GM21381 (cell line): ENCODE data around the gene D2HGDH.
"Not testable (repeated sequence)": the region's sequence is repeated elsewhere in the genome, so short reads cannot be mapped to it uniquely, and the experiment has no call there.

Source experiments
- ATAC-seq: cut with Tn5 transposase; IDR thresholded peaks from one replicate; pipeline ENCODE4 v1.9.1; 2021; ENCODE audit warnings: mild to moderate bottlenecking, moderate library complexity; ENCODE audit not compliant: unreplicated experiment

D2HGDH gene

GRCh38 chr2:241817126-241817820 is 82.8 kb downstream of the D2HGDH start:
- ATAC-seq, result no peak

GRCh38 chr2:241817821-241818215 is 83.4 kb downstream of the D2HGDH start:
- ATAC-seq, result not testable (repeated sequence)
